Erythroblast (primary cell): ENCODE measurements around the gene TBRG4.

Source experiments
- GATA1 ChIP-seq: IDR thresholded peaks from 2 replicates; pipeline ENCODE4 v1.6.1; 2011; ENCODE audit warnings: low read depth, mild to moderate bottlenecking, control low read depth, low read length, moderate library complexity
- POLR2A ChIP-seq: IDR thresholded peaks from 2 replicates; pipeline ENCODE4 v1.6.1; 2011; ENCODE audit warnings: mild to moderate bottlenecking, low read length

- no peak for TF ChIP-seq POLR2A
- no peak for TF ChIP-seq GATA1
Measured at GRCh38 chr7:45102785-45103712, 8.4 kb downstream of the TBRG4 start.
